ENCODE measurements around the gene CLMN.

Gene CLMN

GRCh38 chr14:95302667-95303506 is 16.8 kb downstream of the CLMN start:
- no peak for DNase-seq

GRCh38 chr14:95301527-95302187 is 18.1 kb downstream of the CLMN start:
- DNase-seq, result no peak

GRCh38 chr14:95300697-95301526 is 18.8 kb downstream of the CLMN start:
- DNase-seq, result no peak

- no peak for DNase-seq
Observed at GRCh38 chr14:95300002-95300696, 19.6 kb downstream of the CLMN start.

- no peak for DNase-seq
Observed at GRCh38 chr14:95299271-95299670, 20.4 kb downstream of the CLMN start.

GRCh38 chr14:95297832-95298231 is 21.9 kb downstream of the CLMN start:
- no peak for DNase-seq

- DNase-seq, result no peak
Observed at GRCh38 chr14:95296966-95297365, 22.7 kb downstream of the CLMN start.

- DNase-seq, result no peak
Observed at GRCh38 chr14:95295600-95296376, 23.9 kb downstream of the CLMN start.

- peak; percentile 57 for DNase-seq
Observed at GRCh38 chr14:95294834-95295599, 24.7 kb downstream of the CLMN start.

GRCh38 chr14:95294320-95294719 is 25.4 kb downstream of the CLMN start:
- DNase-seq, result no peak

- DNase-seq, result no peak
Observed at GRCh38 chr14:95293449-95293848, 26.3 kb downstream of the CLMN start.

- DNase-seq, result no peak
Observed at GRCh38 chr14:95292660-95293425, 26.9 kb downstream of the CLMN start.

- DNase-seq, result peak; percentile 80
Observed at GRCh38 chr14:95291859-95292542, 27.7 kb downstream of the CLMN start.

GRCh38 chr14:95290871-95291431 is 28.8 kb downstream of the CLMN start:
- DNase-seq, result no peak

- DNase-seq, result no peak
Observed at GRCh38 chr14:95290021-95290420, 29.7 kb downstream of the CLMN start.

GRCh38 chr14:95289323-95290010 is 30.2 kb downstream of the CLMN start:
- DNase-seq, result no peak

- DNase-seq, result no peak
Observed at GRCh38 chr14:95288672-95289322, 30.9 kb downstream of the CLMN start.

GRCh38 chr14:95287176-95287754 is 32.4 kb downstream of the CLMN start:
- DNase-seq, result no peak
